SIG-M5 treated with dmso at 0.1 percent for 504 hours (cell line): ENCODE measurements around the gene PLXDC1.
A peak's percentile ranks its signal among the peaks of the same experiment; 100 is the strongest.
"Not testable (repeated sequence)": the region's sequence is repeated elsewhere in the genome, so short reads cannot be mapped to it uniquely, and the experiment has no call there.

Experiments used
- DNase-seq: peaks from one replicate; lab custom pipeline; 2025; ENCODE audit not compliant: unreplicated experiment; lab: John Stamatoyannopoulos, UW

Gene PLXDC1

GRCh38 chr17:39130205-39130604, 21.2 kb downstream of the PLXDC1 start:
- no peak for DNase-seq

- not testable (repeated sequence) for DNase-seq
Measured at GRCh38 chr17:39129544-39129943, 21.9 kb downstream of the PLXDC1 start.

- no peak for DNase-seq
Measured at GRCh38 chr17:39126436-39126835, 25.0 kb downstream of the PLXDC1 start.

GRCh38 chr17:39125143-39125875, 26.1 kb downstream of the PLXDC1 start:
- no peak for DNase-seq

- DNase-seq, result no peak
Measured at GRCh38 chr17:39123627-39124026, 27.8 kb downstream of the PLXDC1 start.

GRCh38 chr17:39122991-39123390, 28.4 kb downstream of the PLXDC1 start:
- no peak for DNase-seq

- not testable (repeated sequence) for DNase-seq
Measured at GRCh38 chr17:39121919-39122318, 29.5 kb downstream of the PLXDC1 start.

GRCh38 chr17:39118674-39119419, 32.6 kb downstream of the PLXDC1 start:
- DNase-seq, result peak; percentile 96

GRCh38 chr17:39116224-39116623, 35.2 kb downstream of the PLXDC1 start:
- DNase-seq, result no peak

- DNase-seq, result no peak
Measured at GRCh38 chr17:39115135-39115534, 36.3 kb downstream of the PLXDC1 start.

- no peak for DNase-seq
Measured at GRCh38 chr17:39114723-39115122, 36.7 kb downstream of the PLXDC1 start.

GRCh38 chr17:39113871-39114270, 37.6 kb downstream of the PLXDC1 start:
- DNase-seq, result no peak

GRCh38 chr17:39110435-39111136, 40.9 kb downstream of the PLXDC1 start:
- no peak for DNase-seq

GRCh38 chr17:39108461-39109375, 42.7 kb downstream of the PLXDC1 start:
- DNase-seq, result no peak

GRCh38 chr17:39107973-39108372, 43.5 kb downstream of the PLXDC1 start:
- DNase-seq, result no peak

GRCh38 chr17:39107155-39107554, 44.3 kb downstream of the PLXDC1 start:
- no peak for DNase-seq

GRCh38 chr17:39105705-39106104, 45.7 kb downstream of the PLXDC1 start:
- no peak for DNase-seq

- DNase-seq, result no peak
Measured at GRCh38 chr17:39104657-39105056, 46.8 kb downstream of the PLXDC1 start.

- DNase-seq, result no peak
Measured at GRCh38 chr17:39104046-39104445, 47.4 kb downstream of the PLXDC1 start.

GRCh38 chr17:39101091-39101490, 50.3 kb downstream of the PLXDC1 start:
- no peak for DNase-seq

- no peak for DNase-seq
Measured at GRCh38 chr17:39100530-39100929, 50.9 kb downstream of the PLXDC1 start.
